HEK293 (cell line): ENCODE results near the gene RSU1.

Experiments
- CTCF ChIA-PET: fragments of 350-600 bp; formaldehyde crosslinking; extraction: SDS; loops from one replicate; lab custom pipeline; 2021; ENCODE audit warnings: antibody characterized with exemption; lab: Yijun Ruan, JAX
- POLR2A ChIA-PET: fragments of 300-600 bp; formaldehyde crosslinking; extraction: SDS; loops from one replicate; lab custom pipeline; 2020; ENCODE audit warnings: antibody characterized with exemption, inconsistent platforms; lab: Yijun Ruan, JAX
- H3K27ac ChIP-seq: fragments of 200-500 bp; sonication (Bioruptor generic); 2 replicates; pipeline ENCODE4 v1.5.1; 2014; ENCODE audit warnings: low read depth, low read length, control low read depth, inconsistent platforms; ENCODE audit errors: extremely low read depth
- H3K36me3 ChIP-seq, 2 experiments: fragments of 200-500 bp in 1 of 2; sonication (Bioruptor generic) in 1 of 2; 1 replicate in 1 of 2; 2 replicates in 1 of 2; pipeline ENCODE4 v1.5.1; 2014 to 2017; ENCODE audit warnings: inconsistent platforms in 2 of 2, low read length in 2 of 2; ENCODE audit not compliant: control insufficient read depth in 2 of 2, insufficient read depth in 1 of 2
- H3K4me1 ChIP-seq: fragments of 200-500 bp; sonication (Bioruptor generic); 2 replicates; pipeline ENCODE4 v1.5.1; 2014; ENCODE audit warnings: mild to moderate bottlenecking, low read length, inconsistent platforms; ENCODE audit not compliant: control insufficient read depth, insufficient read depth
- H3K4me3 ChIP-seq: 2 replicates; pipeline ENCODE4 v1.5.1; 2011; ENCODE audit warnings: low read depth, mild to moderate bottlenecking, control low read depth, low read length, moderate library complexity
- H3K9me3 ChIP-seq: fragments of 200-500 bp; sonication (Bioruptor generic); 2 replicates; pipeline ENCODE4 v1.5.1; 2014; ENCODE audit warnings: low read depth, low read length, inconsistent platforms; ENCODE audit not compliant: control insufficient read depth, insufficient read depth
- ELK4 ChIP-seq: IDR thresholded peaks from 2 replicates; pipeline ENCODE4 v1.6.1; 2011; ENCODE audit warnings: mild to moderate bottlenecking, low read depth, low read length, borderline replicate concordance
- FEZF1 ChIP-seq: fragments of 450-650 bp; formaldehyde crosslinking; IDR thresholded peaks from 2 replicates; pipeline ENCODE4 v1.5.1; 2016; ENCODE audit warnings: missing biosample characterization, missing genetic modification characterization
- HIC1 ChIP-seq: fragments of 450-650 bp; formaldehyde crosslinking; IDR thresholded peaks from 2 replicates; pipeline ENCODE4 v1.5.1; 2016; ENCODE audit warnings: missing biosample characterization, missing genetic modification characterization
- OVOL3 ChIP-seq: fragments of 450-650 bp; formaldehyde crosslinking; IDR thresholded peaks from 2 replicates; pipeline ENCODE4 v1.5.1; 2016; ENCODE audit warnings: missing biosample characterization, missing genetic modification characterization
- PBX3 ChIP-seq: sonication (generic); formaldehyde crosslinking; IDR thresholded peaks from 2 replicates; pipeline ENCODE4 v1.8.1; 2022; ENCODE audit warnings: mild to moderate bottlenecking, moderate library complexity, missing genetic modification reagents
- REPIN1 ChIP-seq: fragments of 450-650 bp; formaldehyde crosslinking; IDR thresholded peaks from 2 replicates; pipeline ENCODE4 v1.5.1; 2017; ENCODE audit warnings: missing biosample characterization, missing genetic modification characterization, low read depth
- ZBTB10 ChIP-seq: fragments of 450-650 bp; formaldehyde crosslinking; IDR thresholded peaks from 2 replicates; pipeline ENCODE4 v1.5.1; 2016; ENCODE audit warnings: missing biosample characterization, missing genetic modification characterization
- ZBTB17 ChIP-seq: fragments of 450-650 bp; formaldehyde crosslinking; IDR thresholded peaks from 2 replicates; pipeline ENCODE4 v1.5.1; 2016; ENCODE audit warnings: missing biosample characterization, missing genetic modification characterization
- ZBTB26 ChIP-seq: fragments of 450-650 bp; formaldehyde crosslinking; optimal IDR thresholded peaks from 2 replicates; pipeline ENCODE3; 2016; ENCODE audit warnings: missing biosample characterization, mild to moderate bottlenecking, missing genetic modification characterization
- ZBTB49 ChIP-seq: fragments of 450-650 bp; formaldehyde crosslinking; IDR thresholded peaks from 2 replicates; pipeline ENCODE4 v1.5.1; 2016; ENCODE audit warnings: missing biosample characterization, missing genetic modification characterization, low read depth
- ZBTB6 ChIP-seq: fragments of 450-650 bp; formaldehyde crosslinking; IDR thresholded peaks from 2 replicates; pipeline ENCODE4 v1.5.1; 2017; ENCODE audit warnings: missing biosample characterization, missing genetic modification characterization
- ZIC2 ChIP-seq: fragments of 450-650 bp; formaldehyde crosslinking; IDR thresholded peaks from 2 replicates; pipeline ENCODE4 v1.5.1; 2016; ENCODE audit warnings: missing biosample characterization, missing genetic modification characterization
- ZNF121 ChIP-seq: fragments of 450-650 bp; formaldehyde crosslinking; IDR thresholded peaks from 2 replicates; pipeline ENCODE4 v1.5.1; 2016; ENCODE audit warnings: missing biosample characterization, missing genetic modification characterization
- ZNF16 ChIP-seq: fragments of 450-650 bp; formaldehyde crosslinking; IDR thresholded peaks from 2 replicates; pipeline ENCODE4 v1.5.1; 2016; ENCODE audit warnings: low read depth, missing biosample characterization, missing genetic modification characterization
- ZNF19 ChIP-seq: fragments of 450-650 bp; formaldehyde crosslinking; IDR thresholded peaks from 2 replicates; pipeline ENCODE4; 2016; ENCODE audit warnings: missing biosample characterization, missing genetic modification characterization, low read depth
- ZNF510 ChIP-seq: fragments of 450-650 bp; formaldehyde crosslinking; IDR thresholded peaks from 2 replicates; pipeline ENCODE4 v1.5.1; 2018; ENCODE audit warnings: mild to moderate bottlenecking, missing genetic modification characterization, missing biosample characterization; ENCODE audit not compliant: insufficient replicate concordance
- ZNF518A ChIP-seq: fragments of 450-650 bp; formaldehyde crosslinking; conservative IDR thresholded peaks from 2 replicates; pipeline ENCODE4 v1.5.1; 2016; ENCODE audit warnings: low read depth, missing biosample characterization, missing genetic modification characterization
- ZNF548 ChIP-seq: fragments of 450-650 bp; formaldehyde crosslinking; IDR thresholded peaks from 2 replicates; pipeline ENCODE4 v1.5.1; 2016; ENCODE audit warnings: missing biosample characterization, missing genetic modification characterization
- ZNF76 ChIP-seq: fragments of 450-650 bp; formaldehyde crosslinking; IDR thresholded peaks from 2 replicates; pipeline ENCODE4; 2016; ENCODE audit warnings: low read depth, missing biosample characterization, missing genetic modification characterization, borderline replicate concordance

Gene RSU1

GRCh38 chr10:16611037-16611436 is 206.2 kb downstream of the RSU1 start:
- Histone ChIP-seq H3K4me1 (no peaks in the 10 kb centered on the region), H3K4me3 (no peak overlapping the region), H3K27ac (no peak overlapping the region), H3K36me3 (no peaks in the 10 kb centered on the region), H3K9me3 (no peaks in the 10 kb centered on the region)
- CTCF ChIA-PET = interaction anchor here (0.5 kb wide), 1 partner anchor 159 kb away, joined by 3 read pairs; no protein-coding TSS in a partner anchor
- POLR2A ChIA-PET = no interaction called here
- TF ChIP-seq ZNF19 (no peak), HIC1 (tag by site-specific recombination) (no peak), ZNF510 (tag by site-specific recombination) (no peak), PBX3 (CRISPR knock-in tag) (no peak), ELK4 (no peak), ZBTB6 (tag by site-specific recombination) (no peak), REPIN1 (tag by site-specific recombination) (no peak), OVOL3 (tag by site-specific recombination) (no peak), ZIC2 (tag by site-specific recombination) (no peak), FEZF1 (tag by site-specific recombination) (no peak), ZBTB26 (tag by site-specific recombination) (no peak), ZNF121 (tag by site-specific recombination) (no peak), ZBTB17 (tag by site-specific recombination) (no peak), ZNF16 (tag by site-specific recombination) (no peak), ZNF76 (no peak), ZBTB49 (no peak), ZBTB10 (no peak), ZNF548 (tag by site-specific recombination) (no peak), ZNF518A (no peak)
- TF ChIP-seq, all 188 proteins: peak for 0
